GM12878 (cell line): ENCODE data around the gene DDX54. TPM values are rescaled to one million over a fixed set of nuclear protein-coding genes. Genes with fewer than 3 reads are reported as not detected.

Experiments
- ATAC-seq: fragments of 200-7000 bp; cut with Tn5 transposase; 3 replicates; pipeline ENCODE4 v1.9.1; 2020; ENCODE audit warnings: mild to moderate bottlenecking, moderate library complexity
- BruUV-seq: library from RNA; stranded (reverse); fragments of 400-500 nt; replicated peaks from 2 replicates; lab custom pipeline; 2021; lab: Mats Ljungman, UMichigan
- CTCF ChIA-PET: fragments of 300-600 bp; sonication (Branson Sonifier 250); formaldehyde crosslinking; extraction: SDS; loops from one replicate; lab custom pipeline; 2021; ENCODE audit warnings: inconsistent platforms; lab: Yijun Ruan, JAX
- POLR2A ChIA-PET: fragments of 350-600 bp; formaldehyde crosslinking; extraction: SDS; loops from one replicate; lab custom pipeline; 2021; ENCODE audit warnings: inconsistent platforms; lab: Charles Lee
- RAD21 ChIA-PET: fragments of 300-600 bp; sonication (Branson Sonifier 250); formaldehyde crosslinking; loops from one replicate; lab custom pipeline; 2023; ENCODE audit warnings: antibody characterized with exemption; ENCODE audit not compliant: unreplicated experiment; lab: Charles Lee
- SMC1A ChIA-PET: fragments of 300-600 bp; sonication (Branson Sonifier 250); formaldehyde crosslinking; loops from one replicate; lab custom pipeline; 2023; ENCODE audit not compliant: unreplicated experiment, uncharacterized antibody; lab: Charles Lee
- DNase-seq: peaks from one replicate; pipeline ENCODE4 v3.0.0-alpha.2; 2011; ENCODE audit warnings: low read depth, low spot score
- FAIRE-seq: peaks from 3 replicates; lab custom pipeline; 2011; peaks lifted over from hg19 to GRCh38; lab: Jason Lieb, UNC
- H2AFZ ChIP-seq: 2 replicates; pipeline ENCODE4 v1.6.0; 2011; ENCODE audit warnings: low read depth, low read length, control low read depth; ENCODE audit not compliant: control insufficient read depth
- H3K27ac ChIP-seq: 2 replicates; pipeline ENCODE4 v1.5.1; 2011; ENCODE audit warnings: control low read depth; ENCODE audit not compliant: control insufficient read depth, insufficient read depth
- H3K27me3 ChIP-seq, 2 experiments: replicated peaks in 1 of 2; 2 replicates each; pipeline versions ENCODE4 v1.6.0 to v1.6.1; 2011; ENCODE audit warnings: low read length in 1 of 2; ENCODE audit not compliant: control insufficient read depth in 2 of 2, insufficient read depth in 2 of 2
- H3K36me3 ChIP-seq, 2 experiments: 2 replicates each; pipeline ENCODE4 v1.5.1; 2011; ENCODE audit warnings: low read length in 1 of 2; ENCODE audit not compliant: control insufficient read depth in 2 of 2, insufficient read depth in 2 of 2
- H3K4me1 ChIP-seq: 2 replicates; pipeline ENCODE4 v1.6.1; 2011; ENCODE audit warnings: mild to moderate bottlenecking, low read length, moderate library complexity, mixed read lengths; ENCODE audit not compliant: control insufficient read depth, insufficient read depth
- H3K4me2 ChIP-seq: 2 replicates; pipeline ENCODE4 v1.6.0; 2011; ENCODE audit warnings: control low read depth; ENCODE audit not compliant: control insufficient read depth, insufficient read depth
- H3K4me3 ChIP-seq: fragments of 200-600 bp; sonication (generic); 2 replicates; pipeline ENCODE4 v1.5.1; 2016
- H3K79me2 ChIP-seq: 2 replicates; pipeline ENCODE4 v1.6.0; 2011; ENCODE audit warnings: low read length; ENCODE audit not compliant: control insufficient read depth, insufficient read depth
- H3K9ac ChIP-seq: 2 replicates; pipeline ENCODE4 v1.8.0; 2011; ENCODE audit warnings: low read length, control low read depth, mixed read lengths; ENCODE audit not compliant: control insufficient read depth, insufficient read depth
- H3K9me3 ChIP-seq: replicated peaks from 3 replicates; pipeline ENCODE4 v1.5.1; 2011; ENCODE audit warnings: mild to moderate bottlenecking, low read length; ENCODE audit not compliant: control insufficient read depth, insufficient read depth
- H4K20me1 ChIP-seq: 2 replicates; pipeline ENCODE4 v1.6.0; 2011; ENCODE audit not compliant: control insufficient read depth, insufficient read depth
- ATF3 ChIP-seq: IDR thresholded peaks from 2 replicates; pipeline ENCODE4 v1.6.1; 2011; ENCODE audit warnings: low read depth, mild to moderate bottlenecking, low read length, moderate library complexity, borderline replicate concordance; ENCODE audit errors: extremely low read depth
- BCL3 ChIP-seq: IDR thresholded peaks from 2 replicates; pipeline ENCODE4 v1.6.1; 2011; ENCODE audit warnings: borderline replicate concordance, low read depth, mild to moderate bottlenecking, moderate library complexity, low read length; ENCODE audit not compliant: insufficient read depth, poor library complexity, severe bottlenecking
- E4F1 ChIP-seq: fragments of 450-650 bp; IDR thresholded peaks from 2 replicates; pipeline ENCODE4 v1.6.1; 2018; ENCODE audit warnings: borderline replicate concordance, mild to moderate bottlenecking; ENCODE audit not compliant: partially characterized antibody
- HSF1 ChIP-seq: fragments of 150-350 bp; IDR thresholded peaks from 2 replicates; pipeline ENCODE4 v1.6.1; 2014; ENCODE audit warnings: mild to moderate bottlenecking, low read depth, low read length
- KAT2A ChIP-seq: conservative IDR thresholded peaks from 2 replicates; pipeline ENCODE4 v1.6.1; 2011; ENCODE audit warnings: low read depth, low read length; ENCODE audit not compliant: control insufficient read depth
- NR2F1 ChIP-seq: fragments of 450-650 bp; conservative IDR thresholded peaks from 2 replicates; pipeline ENCODE4 v1.6.1; 2017; ENCODE audit warnings: mild to moderate bottlenecking
- PAX8 ChIP-seq: fragments of 450-650 bp; IDR thresholded peaks from 2 replicates; pipeline ENCODE4 v1.6.1; 2017; ENCODE audit warnings: mild to moderate bottlenecking, moderate library complexity
- PBX3 ChIP-seq: IDR thresholded peaks from 2 replicates; pipeline ENCODE4 v1.6.1; 2011; ENCODE audit warnings: mild to moderate bottlenecking, low read depth, low read length, moderate library complexity; ENCODE audit not compliant: insufficient replicate concordance
- POLR2A ChIP-seq: IDR thresholded peaks from 2 replicates; pipeline ENCODE4 v1.6.1; 2011; ENCODE audit warnings: low read depth, mild to moderate bottlenecking, low read length
- POLR2AphosphoS5 ChIP-seq: IDR thresholded peaks from 2 replicates; pipeline ENCODE4 v1.6.1; 2011; ENCODE audit warnings: mild to moderate bottlenecking, low read length, inconsistent platforms
- STAT3 ChIP-seq: IDR thresholded peaks from 2 replicates; pipeline ENCODE4 v1.6.1; 2011; ENCODE audit warnings: low read depth, low read length, improper control_type of control experiment
- TCF3 ChIP-seq: IDR thresholded peaks from 2 replicates; pipeline ENCODE4 v1.6.1; 2012; ENCODE audit warnings: low read depth, mild to moderate bottlenecking, low read length, borderline replicate concordance; ENCODE audit not compliant: insufficient read depth
- WRNIP1 ChIP-seq: IDR thresholded peaks from 2 replicates; pipeline ENCODE4 v1.6.1; 2011; ENCODE audit warnings: low read depth, low read length, improper control_type of control experiment, borderline replicate concordance
- ZNF207 ChIP-seq: fragments of 450-650 bp; IDR thresholded peaks from 2 replicates; pipeline ENCODE4 v1.6.1; 2014; ENCODE audit warnings: antibody characterized with exemption, mild to moderate bottlenecking, borderline replicate concordance
- ZNF274 ChIP-seq: IDR thresholded peaks from one replicate; pipeline ENCODE4 v1.8.0; 2011; ENCODE audit not compliant: insufficient read length, insufficient read depth
- WGBS: methylation state at CpG from one replicate; pipeline ENCODE4 v1.1.6; 2016; ENCODE audit warnings: low lambda C conversion rate; ENCODE audit not compliant: insufficient replicate concordance, insufficient coverage; ENCODE audit errors: missing lambda C conversion rate; 5-methylcytosine and 5-hydroxymethylcytosine counted together
- in situ Hi-C: fragments of 300-500 bp; cut with MboI; formaldehyde crosslinking; loops from 9 replicates; pipeline ENCODE4 v1.14.3; 2018; ENCODE audit warnings: mixed read lengths
- intact Hi-C: fragments of 100-400 bp; cut with micrococcal nuclease; formaldehyde crosslinking; loops from one replicate; pipeline ENCODE4 v1.14.2; 2022; ENCODE audit not compliant: unreplicated experiment
- polyA plus RNA-seq, 11 experiments: library from polyadenylated mRNA; depleted of rRNA in 4 of 11; unstranded in 6 of 11; stranded (reverse) in 5 of 11; fragments of >200 nt; fragmentation: Nextera tagmentation in 4 of 11; fragmentation: Illumina TruSeq in 1 of 11; extraction: Ambion mirVana in 4 of 11; extraction: Trizol in 1 of 11; gene quantifications; 1 replicate in 1 of 11; 2 replicates in 10 of 11; pipeline versions ENCODE4 v1.2.1 to v1.2.3, GENCODE V29; 2011 to 2016; ENCODE audit warnings: inconsistent platforms in 2 of 11, missing spikeins in 2 of 11, low read depth in 1 of 11
- total RNA-seq, 4 experiments: library from RNA; depleted of rRNA in 3 of 4; stranded (reverse); fragments of >200 nt in 3 of 4; fragmentation: Illumina TruSeq in 1 of 4; extraction: Trizol in 1 of 4; gene quantifications; 2 replicates each; pipeline versions ENCODE4 v1.2.1 to v1.2.3, GENCODE V29; 2013 to 2021

Gene DDX54
- total and polyA plus RNA-seq, 10 of the 15 experiments (the other 5 are each of a cell fraction or from before 2014, with no cell fraction given) = 1.9 to 115 (median 56.3) TPM

GRCh38 chr12:113163030-113163360 lies 22.3 kb downstream of the DDX54 start (continued):
- TF ChIP-seq HSF1 = no peak
- TF ChIP-seq ZNF207 = no peak
- TF ChIP-seq E4F1 = no peak
- no peak for TF ChIP-seq PBX3

GRCh38 chr12:113162102-113163029 lies 22.9 kb downstream of the DDX54 start:
- SMC1A ChIA-PET = no interaction called here
- no peaks in the 10 kb centered on the region for H3K9me3 ChIP-seq
- no peak overlapping the region for H3K4me3 ChIP-seq
- TF ChIP-seq NR2F1 (no peak), ATF3 (no peak), POLR2AphosphoS5 (0 out of 2 replicates have a peak, but pooled peaks have one; percentile 19), POLR2A (peak; percentile 38; the same call in 1 of the 2 replicates), KAT2A (no peak), BCL3 (peak; percentile 47), PAX8 (no peak), STAT3 (no peak), WRNIP1 (no peak), TCF3 (0 out of 2 replicates have a peak, but pooled peaks have one; percentile 40), ZNF274 (no peak)

More at GRCh38 chr12:113162102-113163029, 22.9 kb downstream of the DDX54 start:
- RAD21 ChIA-PET = no interaction called here
- in situ Hi-C loops = no loop called here
- H3K4me1 ChIP-seq = no peaks in the 10 kb centered on the region
- FAIRE-seq (no peak), ATAC-seq (no peak), DNase-seq (no peak)
- no peaks in the 10 kb centered on the region for H3K79me2 ChIP-seq
- H3K27me3 ChIP-seq = no peaks in the 10 kb centered on the region
- no peak overlapping the region for H3K27ac ChIP-seq
- H3K36me3 ChIP-seq = peaks cover 21 to 41% of the 10 kb centered on the region in 2 experiments; a peak in 3 of 4 replicates
- no peak overlapping the region for H2AFZ ChIP-seq
- WGBS = 88% methylated on average over 25 of the region's 25 CpGs
- CTCF ChIA-PET = no interaction called here
- H3K4me2 ChIP-seq = no peak overlapping the region
- no peaks in the 10 kb centered on the region; the same call in 1 of the 2 replicates for H4K20me1 ChIP-seq
- BruUV-seq = no TSS peak
- POLR2A ChIA-PET = no interaction called here
- intact Hi-C loops = no loop called here
- H3K9ac ChIP-seq = no peak overlapping the region
